ENCODE results near the gene DNAH10.
"Not testable (repeated sequence)": the region's sequence is repeated elsewhere in the genome, so short reads cannot be mapped to it uniquely, and the experiment has no call there.

The DNAH10 gene

DNA sequence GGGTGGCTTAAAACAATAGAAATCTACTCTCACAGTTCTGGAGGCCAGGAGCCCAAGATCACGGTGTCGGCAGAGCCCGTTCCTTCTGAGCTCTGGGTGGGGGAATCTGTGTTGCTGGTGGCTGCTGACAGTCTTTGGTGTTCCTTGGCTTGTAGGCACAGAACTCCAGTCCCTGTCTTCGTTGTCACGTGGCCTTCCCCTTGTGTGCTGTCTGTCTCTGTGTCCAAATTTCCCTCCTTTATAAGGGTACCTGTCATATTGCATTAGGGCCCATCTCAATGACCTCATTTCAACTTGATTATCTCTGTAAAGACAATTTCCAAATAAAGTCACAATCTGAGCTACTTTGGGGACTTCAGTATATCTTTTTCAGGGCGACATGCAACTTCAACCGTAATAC is 128.9 kb downstream of the DNAH10 start:
- DNase-seq: no peak

- no peak for DNase-seq
These were observed 129.5 kb downstream of the DNAH10 start for GRCh38 chr12:123891516-123892179.

GRCh38 chr12:123892180-123892559 is 130.1 kb downstream of the DNAH10 start:
- DNase-seq: no peak

GRCh38 chr12:123892853-123893252 is 130.8 kb downstream of the DNAH10 start:
- no peak for DNase-seq

DNA sequence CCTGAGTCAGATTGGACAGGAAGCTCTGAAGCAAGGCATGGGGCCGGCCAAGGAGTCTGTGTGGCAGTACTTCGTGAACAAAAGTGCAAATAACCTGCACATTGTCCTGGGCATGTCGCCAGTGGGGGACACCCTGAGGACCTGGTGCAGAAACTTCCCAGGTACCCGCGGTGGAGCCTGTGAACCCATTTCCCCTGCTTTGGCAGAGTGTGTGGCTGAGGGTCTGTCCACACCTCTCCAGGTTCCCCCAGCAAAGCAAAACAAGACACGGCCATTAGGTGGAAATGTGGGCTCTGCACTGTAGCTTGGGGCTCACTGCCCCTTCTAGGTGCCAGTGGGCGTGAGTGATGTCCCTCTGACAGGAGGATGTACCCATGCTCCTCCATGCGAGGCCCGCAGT is 131.2 kb downstream of the DNAH10 start:
- DNase-seq: no peak

DNA sequence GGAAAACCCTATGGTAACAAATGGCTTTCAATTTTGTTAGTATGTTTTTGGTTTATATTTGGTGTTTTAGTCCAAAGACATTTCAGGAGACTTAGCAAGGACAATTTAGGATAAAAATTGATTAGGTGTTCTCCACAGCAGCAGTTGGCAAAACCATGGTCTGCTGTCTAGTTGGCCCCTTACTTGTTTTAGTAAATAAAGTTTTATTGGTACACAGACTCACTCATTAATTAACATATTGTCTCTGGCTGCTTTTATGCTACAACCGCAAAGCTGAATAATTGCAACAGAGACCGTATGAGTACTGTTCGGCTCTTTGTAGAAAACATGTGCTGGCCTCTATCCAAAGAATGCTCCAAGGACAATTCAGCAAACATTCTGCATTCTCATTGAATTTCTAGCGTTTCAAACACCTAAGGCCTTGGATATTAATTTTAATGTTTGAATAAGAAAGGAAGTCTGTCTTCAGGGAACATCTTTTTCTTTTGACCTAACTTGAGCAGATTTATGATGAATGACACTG is 132.8 kb downstream of the DNAH10 start:
- DNase-seq: no peak

DNA sequence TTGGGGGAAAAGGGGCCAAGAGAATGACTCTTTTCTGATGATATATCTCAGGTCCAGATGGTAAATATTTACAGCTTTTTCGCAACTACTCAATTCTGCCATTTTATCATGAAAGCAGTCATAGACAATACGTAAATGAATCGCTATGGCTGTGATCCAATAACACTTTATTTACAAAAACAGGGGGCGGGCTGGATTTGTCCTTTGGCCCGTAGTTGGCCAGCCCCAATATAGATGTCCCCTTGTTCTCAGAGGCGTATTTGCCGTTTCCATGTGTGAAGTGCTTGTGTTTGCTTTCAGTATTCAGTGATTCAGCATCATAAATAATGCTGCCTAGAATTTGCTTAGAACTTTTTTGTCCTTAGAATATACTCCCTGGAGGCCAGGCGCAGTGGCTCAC is 133.3 kb downstream of the DNAH10 start:
- no peak for DNase-seq

DNA sequence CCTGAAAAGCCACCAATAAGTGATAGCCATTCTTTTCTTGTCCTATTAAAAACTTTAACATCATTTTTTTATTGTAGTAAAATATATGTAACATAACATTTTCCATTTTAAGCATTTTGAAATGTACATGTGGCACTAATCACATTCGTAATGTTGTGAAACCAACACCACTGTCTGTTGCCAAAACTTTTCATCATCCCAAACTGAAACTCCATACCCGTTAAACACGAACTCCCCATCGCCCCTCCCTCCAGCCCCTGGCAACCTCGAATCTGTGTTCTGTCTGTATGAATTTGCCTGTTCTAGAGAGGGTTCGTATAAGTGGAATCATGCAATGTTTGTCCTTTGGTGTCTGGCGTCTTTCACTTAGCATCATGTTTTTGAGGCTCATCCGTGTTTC is 134.7 kb downstream of the DNAH10 start:
- DNase-seq: no peak

DNA sequence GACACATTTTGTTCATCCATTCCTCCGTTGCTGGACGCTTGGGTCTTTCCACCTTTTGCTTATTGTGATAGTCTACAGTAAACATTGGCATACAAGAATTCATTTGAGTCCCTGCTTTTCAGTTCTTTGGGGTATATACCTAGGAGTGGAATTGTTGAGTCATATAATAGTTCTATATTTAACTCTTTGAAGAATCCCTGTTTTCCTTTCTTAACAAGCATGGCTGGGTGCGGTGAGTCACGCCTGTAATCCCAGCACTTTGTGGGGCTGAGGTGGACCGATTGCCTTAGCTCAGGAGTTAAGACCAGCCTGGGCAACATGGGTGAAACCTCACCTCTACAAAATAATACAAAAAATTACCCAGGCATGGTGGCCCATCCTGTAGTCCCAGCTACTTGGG is 135.1 kb downstream of the DNAH10 start:
- no peak for DNase-seq

- DNase-seq: no peak
These were observed 136.6 kb downstream of the DNAH10 start for GRCh38 chr12:123898673-123899072.

DNA sequence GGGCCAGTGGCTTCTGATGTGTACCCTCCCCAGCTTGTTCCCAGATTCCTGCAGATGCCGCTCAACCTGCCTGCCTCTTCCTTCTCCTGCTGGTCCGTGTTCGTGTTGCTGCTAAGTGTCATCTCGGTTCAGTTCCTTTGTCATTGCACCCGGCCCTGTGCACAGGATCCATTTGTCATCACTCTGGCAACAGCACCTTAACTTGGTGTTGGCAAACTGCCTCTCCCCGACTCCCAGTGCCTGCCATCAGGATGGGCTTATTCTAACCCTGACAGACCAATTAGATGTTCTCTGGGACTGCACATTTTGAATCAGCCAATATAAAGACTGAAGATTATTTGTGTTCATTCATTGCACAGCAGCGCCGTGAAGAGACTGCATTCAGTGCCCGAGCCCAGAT is 137.3 kb downstream of the DNAH10 start:
- no peak for DNase-seq

GRCh38 chr12:123900871-123901376 is 138.8 kb downstream of the DNAH10 start:
- DNase-seq: no peak

GRCh38 chr12:123902821-123903220 is 140.7 kb downstream of the DNAH10 start:
- DNase-seq: no peak

DNA sequence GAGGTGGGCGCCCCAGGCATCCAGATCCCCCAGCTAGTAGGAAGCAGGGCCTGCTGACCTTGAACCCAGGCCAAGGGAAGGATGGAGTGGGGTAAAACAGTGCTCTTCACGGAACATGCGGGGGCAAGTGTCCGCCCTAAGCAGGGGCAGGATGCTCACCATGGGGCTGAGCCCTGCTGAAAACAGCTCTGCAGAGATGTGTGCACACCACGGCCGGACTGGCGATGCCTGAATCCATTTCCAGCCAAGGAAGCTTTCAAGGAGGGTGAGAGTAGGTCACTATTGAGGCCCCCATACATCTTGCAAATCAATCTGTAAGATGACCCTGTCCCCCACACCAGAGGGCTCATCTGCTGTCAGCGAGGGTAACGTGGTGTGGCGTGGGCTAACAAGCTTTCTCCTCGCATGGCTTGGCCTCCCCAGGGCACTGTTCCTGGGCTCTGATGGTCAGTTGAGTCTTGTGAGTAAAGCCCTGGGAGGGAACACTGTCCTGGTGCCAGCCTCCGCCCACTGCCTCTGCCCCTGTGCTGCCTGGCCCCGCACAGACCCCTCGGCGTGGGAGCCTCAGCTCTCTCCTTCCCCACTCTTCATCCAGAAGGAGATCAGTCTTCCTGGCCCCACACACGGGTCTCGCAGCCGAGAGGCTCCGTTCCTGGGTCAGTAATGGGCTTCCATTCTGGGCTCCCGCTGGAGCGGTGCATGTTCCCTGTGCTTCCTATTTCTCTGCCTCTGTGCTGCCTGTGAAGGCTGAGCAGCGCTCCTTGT is 141.4 kb downstream of the DNAH10 start:
- DNase-seq: no peak

GRCh38 chr12:123905319-123905925 is 143.3 kb downstream of the DNAH10 start:
- peak; percentile 12 for DNase-seq

GRCh38 chr12:123906711-123907420 is 144.8 kb downstream of the DNAH10 start:
- no peak for DNase-seq

DNA sequence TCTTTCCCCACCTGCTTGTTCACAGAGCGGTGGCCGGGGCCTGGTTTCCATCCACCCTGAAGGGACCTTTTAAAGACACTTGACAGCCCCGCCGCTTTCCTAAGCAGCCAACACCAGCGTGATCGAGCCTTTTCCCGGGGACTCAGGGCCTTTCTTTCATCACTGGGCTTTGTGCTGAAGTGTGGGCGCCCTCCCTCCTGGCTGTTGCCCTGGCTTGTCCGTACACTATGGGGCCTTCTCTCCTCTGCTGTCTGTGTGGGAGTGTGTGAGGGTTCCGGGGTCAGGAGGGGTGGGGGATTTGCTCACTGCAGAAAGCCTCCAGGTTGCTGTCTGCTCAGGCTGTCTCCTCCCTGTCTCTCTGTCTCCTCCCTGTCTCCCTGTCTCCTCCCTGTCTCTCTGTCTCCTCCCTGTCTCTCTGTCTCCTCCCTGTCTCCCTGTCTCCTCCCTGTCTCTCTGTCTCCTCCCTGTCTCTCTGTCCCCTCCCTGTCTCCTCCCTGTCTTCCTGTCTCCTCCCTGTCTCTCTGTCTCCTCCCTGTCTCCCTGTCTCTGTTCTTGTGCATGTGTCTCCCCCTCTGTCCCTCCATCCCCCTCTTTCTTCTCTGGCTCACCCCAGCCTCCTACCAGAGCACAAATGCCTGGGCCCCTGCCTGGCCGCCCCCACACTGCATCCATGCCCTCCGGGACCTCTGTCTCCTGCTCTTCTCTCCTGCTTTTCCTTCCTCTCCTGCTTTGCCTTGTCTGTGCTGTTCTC is 145.8 kb downstream of the DNAH10 start:
- no peak for DNase-seq

- no peak for DNase-seq
These were observed 147.0 kb downstream of the DNAH10 start for GRCh38 chr12:123908884-123909725.

GRCh38 chr12:123910057-123910456 is 148.0 kb downstream of the DNAH10 start:
- no peak for DNase-seq

DNA sequence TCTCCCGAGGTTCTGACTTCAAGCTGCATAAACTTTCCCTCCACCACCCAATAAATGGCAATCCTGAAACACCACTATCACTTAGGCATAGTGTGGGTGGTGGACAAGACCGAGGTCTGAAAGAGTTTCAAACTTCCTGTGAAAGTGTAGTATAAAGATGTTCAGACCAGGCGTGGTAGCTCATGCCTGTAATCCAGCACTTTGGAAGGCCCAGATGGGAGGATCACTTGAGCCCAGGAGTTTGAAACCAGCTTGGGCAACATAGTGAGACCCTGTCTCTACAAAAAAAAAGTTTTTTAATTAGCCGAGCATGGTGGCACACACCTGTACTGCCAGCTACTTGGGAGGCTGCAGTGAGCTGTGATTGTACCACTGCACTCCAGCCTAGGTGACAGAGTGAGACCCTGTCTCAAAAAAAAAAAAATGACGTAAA is 148.7 kb downstream of the DNAH10 start:
- DNase-seq: no peak

DNA sequence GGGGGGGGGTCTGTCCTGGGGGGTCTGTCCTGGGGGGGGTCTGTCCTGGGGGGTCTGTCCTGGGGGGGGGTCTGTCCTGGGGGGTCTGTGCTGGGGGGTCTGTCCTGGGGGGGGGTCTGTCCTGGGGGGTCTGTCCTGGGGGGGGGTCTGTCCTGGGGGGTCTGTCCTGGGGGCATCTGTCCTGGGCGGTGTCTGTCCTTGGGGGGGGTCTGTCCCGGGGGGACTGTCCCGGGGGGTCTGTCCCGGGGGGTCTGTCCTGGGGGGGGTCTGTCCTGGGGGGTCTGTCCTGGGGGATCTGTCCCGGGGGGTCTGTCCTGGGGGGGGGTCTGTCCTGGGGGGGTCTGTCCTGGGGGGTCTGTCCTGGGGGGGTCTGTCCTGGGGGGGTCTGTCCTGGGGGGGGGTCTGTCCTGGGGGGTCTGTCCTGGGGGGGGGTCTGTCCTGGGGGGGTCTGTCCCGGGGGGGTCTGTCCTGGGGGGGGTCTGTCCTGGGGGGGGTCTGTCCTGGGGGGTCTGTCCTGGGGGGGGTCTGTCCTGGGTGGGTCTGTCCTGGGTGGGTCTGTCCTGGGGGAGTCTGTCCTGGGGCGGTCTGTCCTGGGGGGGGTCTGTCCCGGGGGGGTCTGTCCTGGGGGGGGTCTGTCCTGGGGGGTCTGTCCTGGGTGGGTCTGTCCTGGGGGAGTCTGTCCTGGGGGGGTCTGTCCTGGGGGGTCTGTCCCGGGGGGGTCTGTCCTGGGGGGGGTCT is 149.7 kb downstream of the DNAH10 start:
- not testable (repeated sequence) for DNase-seq

All from NK-92 treated with Interleukin-12 subunit alpha and Interleukin-12 subunit beta, amount 100 ng/mL, for 24 hours (cell line).